B cell (primary cell): ENCODE results near the gene KRTAP29-1. TPM values are rescaled to one million over a fixed set of nuclear protein-coding genes. Genes with fewer than 3 reads are reported as not detected.

Experiments used
- ATAC-seq: fragments of 200-7000 bp; cut with Tn5 transposase; one replicate; pipeline ENCODE4 v1.10.0; 2021; ENCODE audit warnings: low read depth, mild to moderate bottlenecking, moderate number of reproducible peaks, moderate library complexity
- CTCF ChIA-PET: fragments of 350-600 bp; sonication (Branson Sonifier 250); formaldehyde crosslinking; loops from one replicate; lab custom pipeline; 2021; ENCODE audit warnings: antibody characterized with exemption, inconsistent platforms; lab: Charles Lee
- POLR2A ChIA-PET: fragments of 350-600 bp; sonication (Branson Sonifier 250); formaldehyde crosslinking; loops from one replicate; lab custom pipeline; 2021; ENCODE audit warnings: antibody characterized with exemption; lab: Charles Lee
- DNase-seq: peaks from one replicate; pipeline ENCODE4 v3.0.0; 2013
- H2AFZ ChIP-seq: 2 replicates; pipeline ENCODE4 v1.6.1; 2012; ENCODE audit warnings: mild to moderate bottlenecking, low read depth, low read length; ENCODE audit not compliant: insufficient read depth, poor library complexity, severe bottlenecking
- H3K27ac ChIP-seq, 2 donors: 1 replicate in 1 of 2; 2 replicates in 1 of 2; pipeline ENCODE4 v1.5.1; 2012 to 2013; ENCODE audit warnings: low read length in 2 of 2, mild to moderate bottlenecking in 2 of 2, moderate library complexity in 1 of 2
- H3K27me3 ChIP-seq, 4 experiments: fragments of 200-600 bp in 1 of 4; sonication (generic) in 1 of 4; replicated peaks in 1 of 4; 1 replicate in 2 of 4; 2 replicates in 2 of 4; pipeline versions ENCODE4 v1.6.1 to v1.7.0; 2013 to 2016; ENCODE audit warnings: low read length in 3 of 4, mild to moderate bottlenecking in 2 of 4, mixed read lengths in 1 of 4, moderate library complexity in 1 of 4; ENCODE audit not compliant: insufficient read depth in 4 of 4, control insufficient read depth in 3 of 4; ENCODE audit errors: control extremely low read depth in 1 of 4
- H3K36me3 ChIP-seq, 2 experiments: replicated peaks in 1 of 2; 1 replicate in 1 of 2; 2 replicates in 1 of 2; pipeline versions ENCODE4 v1.6.1 to v1.7.1; 2013; ENCODE audit warnings: low read length in 1 of 2; ENCODE audit not compliant: insufficient read depth in 2 of 2, control insufficient read depth in 1 of 2; ENCODE audit errors: control extremely low read depth in 1 of 2, extremely low read depth in 1 of 2
- H3K4me1 ChIP-seq, 2 donors: fragments of 200-600 bp in 1 of 2; sonication (generic) in 1 of 2; 1 replicate in 1 of 2; 2 replicates in 1 of 2; pipeline versions ENCODE4 v1.5.1 to v1.6.1; 2013 to 2017; ENCODE audit warnings: low read length in 2 of 2; ENCODE audit not compliant: control insufficient read depth in 2 of 2, insufficient read depth in 2 of 2
- H3K4me2 ChIP-seq: replicated peaks from 2 replicates; pipeline ENCODE3; 2012; ENCODE audit warnings: mild to moderate bottlenecking, low read depth, low read length; ENCODE audit not compliant: poor library complexity, severe bottlenecking
- H3K4me3 ChIP-seq, 5 experiments: fragments of 200-600 bp in 1 of 5; sonication (generic) in 1 of 5; 1 replicate in 3 of 5; 2 replicates in 2 of 5; pipeline versions ENCODE4 v1.5.1 to v1.7.0; 2011 to 2016; ENCODE audit warnings: low read length in 4 of 5, mild to moderate bottlenecking in 4 of 5, low read depth in 2 of 5, control low read depth in 1 of 5, moderate library complexity in 1 of 5; ENCODE audit not compliant: insufficient read depth in 1 of 5; ENCODE audit errors: control extremely low read depth in 1 of 5, extremely low read depth in 1 of 5
- H3K79me2 ChIP-seq: fragments of 200-600 bp; sonication (generic); one replicate; pipeline ENCODE4 v1.6.0; 2016; ENCODE audit warnings: low read length; ENCODE audit not compliant: control insufficient read depth, insufficient read depth
- H3K9ac ChIP-seq: fragments of 200-600 bp; sonication (generic); 2 replicates; pipeline ENCODE4 v1.6.1; 2017; ENCODE audit warnings: mild to moderate bottlenecking, low read length, moderate library complexity
- H3K9me3 ChIP-seq, 3 donors: one replicate each; pipeline versions ENCODE4 v1.6.1 to v1.7.1; 2013; ENCODE audit warnings: low read length in 2 of 3; ENCODE audit not compliant: control insufficient read depth in 2 of 3, insufficient read depth in 1 of 3; ENCODE audit errors: control extremely low read depth in 1 of 3
- H4K20me1 ChIP-seq: 2 replicates; pipeline ENCODE4 v1.6.0; 2012; ENCODE audit warnings: mild to moderate bottlenecking, low read length; ENCODE audit not compliant: insufficient read depth, control insufficient read depth, poor library complexity, severe bottlenecking
- H3K27ac Mint-ChIP-seq: one replicate; pipeline ENCODE4 v1.8.0; 2021; ENCODE audit warnings: mixed read lengths
- H3K27me3 Mint-ChIP-seq: one replicate; pipeline ENCODE4 v1.8.0; 2021; ENCODE audit warnings: mixed read lengths
- H3K4me1 Mint-ChIP-seq: one replicate; pipeline ENCODE4 v1.8.0; 2021; ENCODE audit warnings: mixed read lengths
- H3K4me3 Mint-ChIP-seq: one replicate; pipeline ENCODE4 v1.8.0; 2021; ENCODE audit warnings: mixed read lengths
- H3K9me3 Mint-ChIP-seq: one replicate; pipeline ENCODE4 v1.8.0; 2022; ENCODE audit warnings: mixed read lengths; ENCODE audit not compliant: insufficient read depth
- EZH2 ChIP-seq: IDR thresholded peaks from 2 replicates; pipeline ENCODE4 v1.6.1; 2012; ENCODE audit warnings: borderline replicate concordance, low read depth, mild to moderate bottlenecking, moderate library complexity, low read length; ENCODE audit not compliant: insufficient read depth, poor library complexity, severe bottlenecking
- WGBS: methylation state at CpG from one replicate; pipeline ENCODE4 v1.1.5; 2013; ENCODE audit warnings: missing lambda C conversion rate; ENCODE audit not compliant: insufficient coverage; 5-methylcytosine and 5-hydroxymethylcytosine counted together
- intact Hi-C: fragments of 100-400 bp; cut with micrococcal nuclease; formaldehyde crosslinking; loops from one replicate; pipeline ENCODE4 v1.10.0; 2022
- polyA plus RNA-seq: library from polyadenylated mRNA; depleted of rRNA; stranded (reverse); fragments of >200 nt; gene quantifications from 2 replicates; pipeline ENCODE4 v1.2.3, GENCODE V29; 2012
- total RNA-seq, 2 donors: library from RNA; stranded (reverse); fragments of 120-200 nt in 1 of 2; gene quantifications; 1 replicate in 1 of 2; 2 replicates in 1 of 2; pipeline versions ENCODE4 v1.2.3 to v1.2.4, GENCODE V29; 2013 to 2022
- TF ChIP-seq, protein P1 (sequence below): fragments of 200-600 bp; IDR thresholded peaks from one replicate; pipeline ENCODE4 v1.8.0; 2022; ENCODE audit warnings: antibody characterized with exemption, mild to moderate bottlenecking

Gene KRTAP29-1
- total and polyA plus RNA-seq, 2 donors (not counting 1 experiment from before 2014, with no cell fraction given) = 0.43 TPM; not detected in 1

DNA sequence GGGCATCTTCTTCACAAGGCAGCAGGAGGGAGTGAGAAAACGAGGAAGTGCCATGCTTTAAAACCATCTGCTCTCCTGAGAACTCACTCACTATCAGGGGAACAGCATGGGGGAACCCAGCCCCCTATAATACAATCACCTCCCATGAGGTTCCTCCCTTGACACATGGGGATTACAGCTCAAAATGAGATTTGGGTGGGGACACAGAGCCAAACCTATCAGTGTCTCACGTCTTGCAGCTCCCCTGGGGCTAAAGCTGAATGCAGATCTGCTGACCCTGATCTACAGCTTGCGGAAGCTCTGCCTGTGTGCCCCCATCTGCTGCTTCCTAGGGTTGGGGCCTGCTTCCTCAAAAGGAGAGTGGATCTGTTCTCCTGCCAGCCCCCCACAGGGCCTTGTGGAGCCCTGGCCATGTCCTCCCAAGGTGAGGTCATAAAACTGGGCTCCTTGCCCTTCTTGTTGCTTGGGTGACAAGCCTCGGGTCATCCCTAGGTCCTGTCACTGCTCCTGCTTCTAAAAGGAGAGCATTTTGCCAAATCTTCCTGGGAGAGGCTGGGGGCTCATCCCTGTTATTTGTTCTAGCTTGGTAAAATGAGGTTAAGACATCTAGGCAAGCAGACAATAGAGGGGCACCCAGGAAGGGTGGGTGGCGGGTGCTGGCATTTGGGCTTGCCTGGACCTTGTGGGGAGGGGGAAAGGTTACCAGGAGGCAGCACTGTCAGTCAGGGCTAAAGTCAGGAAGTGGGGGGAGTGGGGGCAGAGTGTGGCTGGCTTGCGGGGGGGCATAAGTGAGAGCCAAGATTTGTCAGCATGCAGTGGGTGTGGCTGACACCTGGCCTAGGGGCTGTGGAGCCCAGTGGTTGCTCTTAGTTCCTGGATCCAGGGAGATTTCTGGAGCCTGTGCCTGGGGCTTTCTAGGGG is 32.0 kb upstream of the KRTAP29-1 start:
- CTCF ChIA-PET = interaction anchor here (0.8 kb wide), 1 partner anchor 938 kb away, joined by 3 read pairs; no protein-coding TSS in a partner anchor
- Histone ChIP-seq H3K27ac (no peak overlapping the region), H3K27me3 (peaks cover 0 to 10% (median 1%) of the 10 kb centered on the region in 4 experiments), H3K36me3 (no peaks in the 10 kb centered on the region), H4K20me1 (no peaks in the 10 kb centered on the region), H3K4me1 (peaks cover 0 to 5% of the 10 kb centered on the region in 2 donors), H2AFZ (no peak overlapping the region), H3K4me3 (no peak overlapping the region), H3K9me3 (no peaks in the 10 kb centered on the region), H3K9ac (no peak overlapping the region), H3K79me2 (no peaks in the 10 kb centered on the region), H3K4me2 (no peak overlapping the region)
- WGBS = 72% methylated on average over 5 of the region's 6 CpGs
- no peak overlapping the region for H3K4me3 Mint-ChIP-seq
- H3K4me1 Mint-ChIP-seq = peaks cover 8% of the 10 kb centered on the region
- H3K27ac Mint-ChIP-seq = no peak overlapping the region
- DNase-seq (no peak), ATAC-seq (no peak)
- intact Hi-C loops = no loop called here
- H3K27me3 Mint-ChIP-seq = peaks cover 17% of the 10 kb centered on the region
- no peaks in the 10 kb centered on the region for H3K9me3 Mint-ChIP-seq
- TF ChIP-seq, protein P1, sequence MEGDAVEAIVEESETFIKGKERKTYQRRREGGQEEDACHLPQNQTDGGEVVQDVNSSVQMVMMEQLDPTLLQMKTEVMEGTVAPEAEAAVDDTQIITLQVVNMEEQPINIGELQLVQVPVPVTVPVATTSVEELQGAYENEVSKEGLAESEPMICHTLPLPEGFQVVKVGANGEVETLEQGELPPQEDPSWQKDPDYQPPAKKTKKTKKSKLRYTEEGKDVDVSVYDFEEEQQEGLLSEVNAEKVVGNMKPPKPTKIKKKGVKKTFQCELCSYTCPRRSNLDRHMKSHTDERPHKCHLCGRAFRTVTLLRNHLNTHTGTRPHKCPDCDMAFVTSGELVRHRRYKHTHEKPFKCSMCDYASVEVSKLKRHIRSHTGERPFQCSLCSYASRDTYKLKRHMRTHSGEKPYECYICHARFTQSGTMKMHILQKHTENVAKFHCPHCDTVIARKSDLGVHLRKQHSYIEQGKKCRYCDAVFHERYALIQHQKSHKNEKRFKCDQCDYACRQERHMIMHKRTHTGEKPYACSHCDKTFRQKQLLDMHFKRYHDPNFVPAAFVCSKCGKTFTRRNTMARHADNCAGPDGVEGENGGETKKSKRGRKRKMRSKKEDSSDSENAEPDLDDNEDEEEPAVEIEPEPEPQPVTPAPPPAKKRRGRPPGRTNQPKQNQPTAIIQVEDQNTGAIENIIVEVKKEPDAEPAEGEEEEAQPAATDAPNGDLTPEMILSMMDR = no peak
- no peak for TF ChIP-seq EZH2
- POLR2A ChIA-PET = no interaction called here

DNA sequence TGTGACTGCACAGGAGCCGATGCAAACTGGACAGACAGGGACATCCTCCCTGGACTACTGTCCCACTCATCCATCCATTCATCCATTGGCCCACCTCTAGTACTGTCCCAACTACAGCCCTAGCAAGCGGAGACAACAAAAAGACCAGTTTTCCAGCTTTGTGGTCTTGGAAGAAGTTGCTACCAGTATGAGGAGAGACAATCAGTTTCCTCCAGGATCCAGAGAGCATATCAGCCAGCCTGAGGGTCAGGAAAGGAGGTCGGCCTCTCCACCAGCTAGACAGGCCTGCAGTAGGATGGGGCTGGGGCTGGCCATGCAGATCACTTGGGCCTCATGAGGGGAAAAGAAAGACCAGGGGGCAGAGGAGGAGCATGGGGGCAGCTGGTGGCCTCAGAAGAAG is 31.2 kb upstream of the KRTAP29-1 start:
- Mint-ChIP-seq H3K4me1 (peaks cover 6% of the 10 kb centered on the region), H3K9me3 (no peaks in the 10 kb centered on the region), H3K4me3 (no peak overlapping the region), H3K27me3 (peaks cover 17% of the 10 kb centered on the region), H3K27ac (no peak overlapping the region)
- H3K9me3 ChIP-seq = no peaks in the 10 kb centered on the region
- H3K27ac ChIP-seq = no peak overlapping the region
- H3K4me2 ChIP-seq = no peak overlapping the region
- H3K4me1 ChIP-seq = peaks cover 0 to 3% of the 10 kb centered on the region in 2 donors
- TF ChIP-seq, protein P1 = no peak
- no peak for TF ChIP-seq EZH2
- H3K9ac ChIP-seq = no peak overlapping the region
- H2AFZ ChIP-seq = no peak overlapping the region
- ChIA-PET POLR2A (no interaction called here), CTCF (interaction anchor here (0.8 kb wide), 1 partner anchor 937 kb away, joined by 3 read pairs; no protein-coding TSS in a partner anchor)
- H3K4me3 ChIP-seq = no peak overlapping the region
- DNase-seq (no peak), ATAC-seq (no peak)
- H3K27me3 ChIP-seq = peaks cover 0 to 11% (median 1%) of the 10 kb centered on the region in 4 experiments
- no peaks in the 10 kb centered on the region for H3K36me3 ChIP-seq
- H4K20me1 ChIP-seq = no peaks in the 10 kb centered on the region
- 100% methylated on average over 1 of the region's 3 CpGs for whole genome bisulfite sequencing
- intact Hi-C loops = no loop called here
- no peaks in the 10 kb centered on the region for H3K79me2 ChIP-seq
